Neural cell (in vitro differentiated cells): ENCODE results near the gene STARD13. TPM values are rescaled to one million over a fixed set of nuclear protein-coding genes. Genes with fewer than 3 reads are reported as not detected.

Experiments
- H2AFZ ChIP-seq: fragments of 200-600, 300-800 bp; sonication (generic), shearing (Covaris generic); 2 replicates; pipeline ENCODE4 v1.6.0; 2014; ENCODE audit warnings: low read depth, mild to moderate bottlenecking, antibody characterized with exemption, low read length, moderate library complexity
- H3F3A ChIP-seq: fragments of 200-600 bp; shearing (Covaris generic); 2 replicates; pipeline ENCODE4 v1.6.1; 2016; ENCODE audit warnings: mild to moderate bottlenecking, moderate library complexity, mixed read lengths, antibody characterized with exemption, low read length; ENCODE audit not compliant: insufficient read depth, poor library complexity, severe bottlenecking
- H3K27ac ChIP-seq: fragments of 200-600, 300-800 bp; sonication (generic), shearing (Covaris generic); 2 replicates; pipeline ENCODE4 v1.5.1; 2014; ENCODE audit warnings: mild to moderate bottlenecking, low read length, moderate library complexity
- H3K27me3 ChIP-seq: fragments of 300-800, 200-600 bp; sonication (generic), shearing (Covaris generic); 2 replicates; pipeline ENCODE4 v1.6.0; 2014; ENCODE audit warnings: mild to moderate bottlenecking, low read depth, low read length, moderate library complexity; ENCODE audit not compliant: insufficient read depth
- H3K36me3 ChIP-seq: fragments of 300-800, 200-600 bp; sonication (generic), shearing (Covaris generic); 2 replicates; pipeline ENCODE4 v1.5.1; 2014; ENCODE audit warnings: mild to moderate bottlenecking, antibody characterized with exemption, low read length, moderate library complexity; ENCODE audit not compliant: insufficient read depth
- H3K4me2 ChIP-seq: fragments of 300-800, 200-600 bp; sonication (generic), shearing (Covaris generic); 2 replicates; pipeline ENCODE4 v1.6.0; 2014; ENCODE audit warnings: mild to moderate bottlenecking, low read length
- H3K4me3 ChIP-seq: fragments of 300-800, 200-600 bp; sonication (generic), shearing (Covaris generic); 2 replicates; pipeline ENCODE4 v1.5.1; 2014; ENCODE audit warnings: mild to moderate bottlenecking, low read length, moderate library complexity
- H3K79me2 ChIP-seq: fragments of 200-600 bp; shearing (Covaris generic); replicated peaks from 2 replicates; pipeline ENCODE4 v1.6.0; 2014; ENCODE audit warnings: mild to moderate bottlenecking, low read length, moderate library complexity; ENCODE audit not compliant: insufficient read depth
- H3K9ac ChIP-seq: fragments of 300-800, 200-600 bp; sonication (generic), shearing (Covaris generic); 2 replicates; pipeline ENCODE4 v1.6.1; 2016; ENCODE audit warnings: mild to moderate bottlenecking, low read length, mixed read lengths
- H3K9me2 ChIP-seq: fragments of 200-600 bp; shearing (Covaris generic); 2 replicates; pipeline ENCODE4 v1.6.1; 2016; ENCODE audit warnings: mild to moderate bottlenecking, low read length, mixed read lengths; ENCODE audit not compliant: insufficient read depth
- H3K9me3 ChIP-seq: fragments of 200-600, 300-800 bp; sonication (generic), shearing (Covaris generic); 2 replicates; pipeline ENCODE4 v1.6.1; 2016; ENCODE audit warnings: mild to moderate bottlenecking, mixed run types, low read length, moderate library complexity, mixed read lengths
- H4K20me1 ChIP-seq: fragments of 200-600 bp; shearing (Covaris generic); 2 replicates; pipeline ENCODE4 v1.6.1; 2016; ENCODE audit warnings: mild to moderate bottlenecking, mixed run types; ENCODE audit not compliant: insufficient read depth
- CTCF ChIP-seq: fragments of 450-650 bp; IDR thresholded peaks from 2 replicates; pipeline ENCODE4 v1.5.1; 2014; ENCODE audit warnings: antibody characterized with exemption, mild to moderate bottlenecking, moderate library complexity; ENCODE audit not compliant: poor library complexity, severe bottlenecking
- EP300 ChIP-seq: fragments of 450-650 bp; conservative IDR thresholded peaks from 2 replicates; pipeline ENCODE4 v1.6.1; 2014; ENCODE audit warnings: antibody characterized with exemption, mild to moderate bottlenecking, moderate library complexity; ENCODE audit not compliant: poor library complexity, severe bottlenecking
- EZH2 ChIP-seq: fragments of 200-600, 300-800 bp; shearing (Covaris generic), sonication (generic); IDR thresholded peaks from 2 replicates; pipeline ENCODE4 v1.6.1; 2014; ENCODE audit warnings: antibody characterized with exemption, low read length, borderline replicate concordance, mild to moderate bottlenecking; ENCODE audit not compliant: insufficient read depth, poor library complexity, severe bottlenecking
- MXI1 ChIP-seq: fragments of 450-650 bp; conservative IDR thresholded peaks from 2 replicates; pipeline ENCODE4 v1.6.1; 2014; ENCODE audit warnings: antibody characterized with exemption, mild to moderate bottlenecking; ENCODE audit not compliant: poor library complexity, severe bottlenecking
- POLR2AphosphoS5 ChIP-seq: IDR thresholded peaks from 2 replicates; pipeline ENCODE4 v1.6.1; 2012
- RAD21 ChIP-seq: fragments of 450-650 bp; conservative IDR thresholded peaks from 2 replicates; pipeline ENCODE4 v1.6.1; 2014; ENCODE audit warnings: antibody characterized with exemption, mild to moderate bottlenecking, moderate library complexity
- REST ChIP-seq: IDR thresholded peaks from 2 replicates; pipeline ENCODE4 v1.6.1; 2012; ENCODE audit warnings: borderline replicate concordance
- SMC3 ChIP-seq: fragments of 450-650 bp; conservative IDR thresholded peaks from 2 replicates; pipeline ENCODE4 v1.6.1; 2014; ENCODE audit warnings: antibody characterized with exemption, mild to moderate bottlenecking, moderate library complexity; ENCODE audit not compliant: poor library complexity
- TAF1 ChIP-seq: IDR thresholded peaks from 2 replicates; pipeline ENCODE4 v1.6.1; 2012; ENCODE audit warnings: low read depth
- polyA plus RNA-seq: library from polyadenylated mRNA; depleted of rRNA; stranded (reverse); fragments of >200 nt; gene quantifications from 2 replicates; pipeline ENCODE4 v1.2.3, GENCODE V29; 2014

Gene STARD13
- polyA plus RNA-seq, 1 donor from 2014 or later: 0.05 TPM

GRCh38 chr13:33185853-33186252 lies 99.7 kb downstream of the STARD13 start:
- Histone ChIP-seq H3K27ac (no peak overlapping the region), H4K20me1 (no peaks in the 10 kb centered on the region), H3K9me2 (no peaks in the 10 kb centered on the region), H3F3A (no peaks in the 10 kb centered on the region), H3K79me2 (no peaks in the 10 kb centered on the region), H3K4me2 (no peak overlapping the region), H2AFZ (no peak overlapping the region), H3K36me3 (no peaks in the 10 kb centered on the region), H3K27me3 (no peaks in the 10 kb centered on the region), H3K9me3 (no peaks in the 10 kb centered on the region), H3K9ac (no peak overlapping the region), H3K4me3 (no peak overlapping the region)
- no peak for TF ChIP-seq MXI1
- no peak for TF ChIP-seq CTCF
- TF ChIP-seq EP300: no peak

GRCh38 chr13:33184530-33184929 lies 101.0 kb downstream of the STARD13 start:
- no peak overlapping the region for H2AFZ ChIP-seq
- H4K20me1 ChIP-seq: no peaks in the 10 kb centered on the region
- no peaks in the 10 kb centered on the region for H3K27me3 ChIP-seq
- H3K4me2 ChIP-seq: no peak overlapping the region
- H3K79me2 ChIP-seq: no peaks in the 10 kb centered on the region
- H3K36me3 ChIP-seq: no peaks in the 10 kb centered on the region
- no peak overlapping the region for H3K9ac ChIP-seq
- H3K4me3 ChIP-seq: no peak overlapping the region
- no peaks in the 10 kb centered on the region for H3K9me2 ChIP-seq
- no peaks in the 10 kb centered on the region for H3K9me3 ChIP-seq
- TF ChIP-seq EP300: no peak
- no peak for TF ChIP-seq EZH2
- TF ChIP-seq SMC3: no peak
- TF ChIP-seq MXI1: no peak
- TF ChIP-seq POLR2AphosphoS5: no peak
- no peak for TF ChIP-seq TAF1
- TF ChIP-seq RAD21: no peak
- no peak for TF ChIP-seq REST
- TF ChIP-seq CTCF: no peak
- H3K27ac ChIP-seq: no peak overlapping the region
- no peaks in the 10 kb centered on the region for H3F3A ChIP-seq
